Mammary epithelial cell (primary cell): ENCODE measurements around the gene RAET1G.

Source experiments
- CTCF ChIP-seq, 2 donors: IDR thresholded peaks in 1 of 2; conservative IDR thresholded peaks in 1 of 2; 2 replicates each; pipeline ENCODE4 v1.5.1; 2011 to 2012; ENCODE audit warnings: inconsistent platforms in 2 of 2, low read length in 2 of 2, mild to moderate bottlenecking in 2 of 2, control low read depth in 1 of 2, low read depth in 1 of 2; ENCODE audit not compliant: insufficient read depth in 1 of 2; ENCODE audit errors: extremely low read depth in 1 of 2
- EZH2 ChIP-seq: IDR thresholded peaks from 2 replicates; pipeline ENCODE4 v1.6.1; 2012; ENCODE audit warnings: low read length, inconsistent platforms, borderline replicate concordance

GRCh38 chr6:149897015-149897697, 25.8 kb downstream of the RAET1G start:
- TF ChIP-seq CTCF (conservative IDR thresholded peaks at IDR 0.05 in 1 of 2, IDR thresholded peaks at IDR 0.05 in 1 of 2; ENCODE audit: extremely low read depth in 1 of 2, insufficient read depth in 1 of 2, low read depth in 1 of 2, low read length in 2 of 2) (no peak), EZH2 (no peak)
